NCI-H446 (cell line): ENCODE data around the gene TSTD2.
"Not testable (repeated sequence)": the region's sequence is repeated elsewhere in the genome, so short reads cannot be mapped to it uniquely, and the experiment has no call there.

Experiments
- DNase-seq, 2 experiments: peaks; one replicate each; lab custom pipeline; 2025; lab: John Stamatoyannopoulos, UW

The TSTD2 gene

GRCh38 chr9:97630591-97630990 is 2.6 kb downstream of the TSTD2 start:
- DNase-seq, result no peak

GRCh38 chr9:97629156-97629555 is 4.0 kb downstream of the TSTD2 start:
- no peak for DNase-seq

DNA sequence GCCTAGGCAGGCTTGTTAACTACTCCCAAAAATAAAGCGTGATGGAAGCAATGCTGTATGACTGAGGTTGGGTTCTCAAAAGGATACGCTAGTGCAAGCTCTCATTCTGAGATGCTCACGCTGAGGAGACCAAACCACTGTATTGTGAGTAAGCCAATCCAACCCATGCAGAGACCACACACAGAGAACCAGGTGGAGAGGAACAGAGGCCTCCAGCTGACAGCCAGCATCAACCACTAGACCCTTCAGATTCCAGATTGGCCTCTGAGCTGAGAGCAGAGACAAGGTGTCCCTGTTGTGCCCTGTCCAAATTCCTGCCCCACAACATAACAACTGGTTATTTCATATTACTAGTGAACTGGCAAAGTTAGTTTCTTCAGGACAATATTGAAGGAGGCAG is 4.5 kb downstream of the TSTD2 start:
- DNase-seq, result no peak

DNA sequence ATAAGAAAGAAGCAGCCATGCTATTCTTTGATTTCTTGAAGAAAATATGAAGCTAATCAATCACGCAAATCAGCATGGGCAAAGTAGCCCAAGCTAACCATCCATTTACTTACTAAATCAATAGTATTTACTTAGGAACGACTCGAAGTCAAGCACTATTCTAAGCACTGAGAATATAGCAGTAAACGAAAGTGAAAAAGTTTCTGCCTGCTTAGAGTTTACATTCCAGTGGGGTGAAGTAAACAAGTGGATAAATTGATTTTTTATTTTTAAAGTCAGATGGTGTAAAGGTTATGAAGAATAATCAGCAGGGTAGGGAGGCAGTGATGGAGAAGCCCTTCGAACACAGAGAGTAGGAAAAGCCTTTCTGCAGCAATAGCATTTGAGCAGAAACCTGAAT is 5.5 kb downstream of the TSTD2 start:
- DNase-seq, result no peak

GRCh38 chr9:97625620-97626019 is 7.5 kb downstream of the TSTD2 start:
- DNase-seq, result no peak

DNA sequence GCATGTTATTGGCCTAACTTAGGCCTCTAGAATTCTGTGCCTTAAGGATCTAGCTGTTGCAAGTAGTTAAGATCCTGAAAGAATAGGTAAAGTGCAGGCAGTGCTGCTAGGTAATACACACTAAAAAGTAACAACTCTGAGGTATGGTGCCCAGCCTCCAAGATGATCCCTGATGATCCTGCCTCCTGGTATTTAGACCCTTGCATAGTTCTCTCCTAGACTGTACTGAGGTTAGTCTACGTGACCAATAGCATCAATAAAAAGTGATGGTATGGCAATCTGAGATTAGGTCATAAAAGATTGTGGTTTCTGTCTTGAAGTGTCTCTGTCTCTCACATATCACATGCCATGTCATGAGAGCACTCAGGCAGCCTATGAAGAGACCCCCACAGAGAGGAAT is 9.2 kb downstream of the TSTD2 start:
- no peak for DNase-seq

- not testable (repeated sequence) for DNase-seq
Measured at GRCh38 chr9:97622483-97622882, 10.7 kb downstream of the TSTD2 start.

- DNase-seq, result not testable (repeated sequence)
Measured at GRCh38 chr9:97620063-97620462, 13.1 kb downstream of the TSTD2 start.

GRCh38 chr9:97617939-97618416 is 15.2 kb downstream of the TSTD2 start:
- no peak for DNase-seq

DNA sequence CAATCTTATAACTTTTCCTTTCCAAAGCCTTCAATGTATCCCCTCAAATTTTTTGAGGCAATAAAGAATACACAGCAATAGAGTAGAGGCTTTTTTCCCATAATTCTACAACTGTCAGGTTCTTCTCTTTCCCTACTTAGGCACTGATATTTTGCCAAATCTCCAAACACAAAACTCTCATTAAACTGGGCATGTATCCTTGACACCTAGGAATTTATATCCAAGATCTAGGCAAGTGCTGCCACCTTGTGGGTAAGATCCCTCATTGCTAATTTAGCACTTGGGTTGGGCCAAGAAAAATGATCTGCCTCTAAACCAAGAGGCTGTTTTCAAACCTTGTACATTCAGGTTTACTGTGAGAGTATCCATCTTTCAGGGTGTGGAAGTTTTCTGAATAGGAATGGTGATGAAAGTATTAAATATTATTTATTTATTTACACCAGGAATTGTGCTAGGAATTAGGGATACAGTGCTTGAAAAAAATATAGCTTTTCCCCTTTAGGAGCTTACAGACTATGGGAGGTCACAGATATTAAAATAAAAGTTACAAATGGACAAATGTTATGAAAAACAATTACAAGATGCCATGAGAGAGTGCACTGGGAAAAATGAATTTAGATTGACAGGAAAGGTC is 17.6 kb downstream of the TSTD2 start:
- DNase-seq, result peak in 1 of 2 experiments; percentile 63

GRCh38 chr9:97604901-97605645 is 28.1 kb downstream of the TSTD2 start:
- DNase-seq, result no peak

GRCh38 chr9:97602430-97602829 is 30.7 kb downstream of the TSTD2 start:
- DNase-seq, result no peak

- DNase-seq, result no peak
Measured at GRCh38 chr9:97601228-97601898, 31.8 kb downstream of the TSTD2 start.

DNA sequence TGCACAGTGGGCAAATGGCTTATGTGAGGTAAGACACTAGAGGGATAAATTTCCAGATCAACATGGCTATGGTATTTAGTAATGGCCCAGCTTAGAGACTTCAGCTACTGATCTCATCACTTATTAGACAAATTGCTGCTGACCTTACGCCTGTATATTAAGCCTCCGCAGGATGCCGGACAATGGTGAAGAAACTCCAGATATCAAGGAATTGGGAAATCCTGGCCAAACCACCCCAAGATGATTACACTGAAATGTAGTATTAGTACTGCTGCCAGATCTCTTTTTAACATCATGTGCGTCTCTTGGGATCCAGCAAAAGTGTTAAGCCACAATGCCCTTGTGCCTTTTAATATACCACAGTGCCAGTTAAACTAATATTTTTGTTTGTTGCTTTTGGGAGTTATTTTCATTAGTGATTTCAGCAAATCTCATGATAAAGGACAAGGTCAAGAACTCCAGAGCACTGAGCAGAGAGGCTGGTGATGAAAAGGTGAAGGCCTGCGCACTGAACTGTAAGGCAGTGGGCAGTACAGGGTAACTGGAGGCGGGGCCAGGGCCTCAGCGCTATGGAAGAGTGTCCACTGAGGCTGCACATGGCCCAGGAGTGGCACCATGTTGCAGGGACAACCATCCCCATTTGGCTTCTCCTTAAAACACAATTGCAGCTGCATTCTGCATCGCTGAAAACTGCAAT is 32.5 kb downstream of the TSTD2 start:
- DNase-seq, result no peak

DNA sequence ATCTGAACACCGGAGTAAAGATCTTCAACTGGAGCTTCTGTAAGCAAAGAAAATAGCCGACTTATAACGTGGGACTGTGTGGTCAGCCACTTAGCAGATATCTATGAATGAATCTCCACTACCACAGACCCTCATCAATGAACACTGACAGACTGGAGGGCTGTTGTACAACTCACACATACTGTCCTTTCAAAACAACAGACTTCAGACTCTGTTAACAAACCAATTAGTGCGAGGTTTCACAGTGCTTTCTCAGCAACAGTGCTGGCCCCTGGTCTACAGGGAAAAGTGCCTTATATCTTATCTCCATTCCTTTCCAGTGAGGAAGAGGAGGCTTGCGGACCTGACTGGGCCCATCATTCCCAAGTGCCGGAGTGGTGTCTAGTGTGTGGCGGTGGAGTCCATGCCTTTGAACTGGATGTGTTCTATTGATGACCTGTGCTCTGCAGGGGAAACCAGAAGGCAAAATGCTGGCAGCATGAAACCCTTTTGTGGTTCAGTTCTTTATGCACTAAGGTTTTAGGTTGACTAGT is 33.8 kb downstream of the TSTD2 start:
- DNase-seq, result no peak

- peak; percentile 53 to 70 for DNase-seq
Measured at GRCh38 chr9:97598461-97599288, 34.5 kb downstream of the TSTD2 start.

DNA sequence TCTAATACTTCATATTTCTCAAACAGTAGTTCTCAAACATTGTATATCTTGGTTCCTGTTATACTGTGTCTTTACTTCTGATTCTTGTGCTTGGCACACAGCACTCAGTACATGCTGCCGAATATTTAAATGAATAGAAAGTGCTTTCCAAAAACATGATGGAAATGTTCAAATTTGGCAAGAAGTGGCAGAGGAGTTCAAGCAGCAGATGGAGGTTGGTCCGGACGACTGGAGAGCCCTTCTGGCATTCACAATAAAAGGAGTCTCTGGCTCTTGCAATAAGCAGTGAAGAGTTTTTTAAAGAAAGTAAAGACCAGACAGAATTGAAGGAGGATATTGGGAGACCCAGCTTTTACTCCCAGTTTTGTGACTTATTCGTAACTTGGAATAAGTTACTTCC is 36.3 kb downstream of the TSTD2 start:
- peak; percentile 47 to 85 for DNase-seq

DNA sequence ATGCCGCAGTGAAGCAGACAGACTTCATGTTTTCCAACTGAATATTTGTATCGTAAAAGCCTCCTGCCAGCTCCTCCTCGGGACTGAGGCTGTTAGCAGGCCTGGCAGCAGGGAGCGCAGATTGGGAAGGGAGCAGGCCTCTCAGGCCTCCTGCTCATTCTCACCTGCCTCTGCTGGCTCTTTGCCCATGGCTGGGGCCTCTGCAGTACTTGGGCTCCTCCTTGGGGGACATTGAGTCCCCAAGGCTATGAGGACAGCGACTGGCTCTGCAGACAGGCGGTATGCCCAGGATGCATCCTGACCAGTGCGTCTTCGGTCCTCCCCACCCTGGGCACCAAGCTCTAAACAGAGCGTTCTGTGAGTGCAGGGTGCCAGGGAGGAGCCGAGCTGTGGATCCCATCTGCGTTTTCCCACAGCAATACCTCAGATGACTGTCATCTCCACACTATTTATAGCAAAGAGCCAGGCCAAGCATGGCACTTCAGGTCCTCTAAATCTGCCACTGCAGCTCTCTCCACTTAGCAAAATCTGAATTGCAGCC is 38.7 kb downstream of the TSTD2 start:
- peak; percentile 11 to 67 for DNase-seq

- peak in 1 of 2 experiments; percentile 56 for DNase-seq
Measured at GRCh38 chr9:97593960-97594359, 39.2 kb downstream of the TSTD2 start.

- DNase-seq, result no peak
Measured at GRCh38 chr9:97592126-97592525, 41.0 kb downstream of the TSTD2 start.

DNA sequence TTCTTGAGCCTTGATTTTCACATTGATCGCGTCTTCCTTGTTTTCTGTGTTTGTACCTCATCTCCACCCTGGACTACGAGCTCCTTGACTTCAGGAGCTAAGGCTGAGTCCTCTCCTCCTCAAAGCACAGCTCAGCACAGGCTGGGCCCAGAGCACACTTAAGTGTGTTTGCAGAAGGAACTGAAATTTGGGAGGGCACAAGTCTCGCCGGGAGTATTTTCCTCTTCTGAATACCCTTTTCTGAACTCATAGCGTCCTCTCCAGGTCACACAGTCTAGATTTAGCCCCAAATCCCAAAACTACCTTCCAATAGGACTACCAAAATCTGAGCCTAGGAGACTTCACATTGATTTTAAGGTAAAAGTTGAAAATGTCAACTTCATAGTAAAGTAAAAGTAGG is 41.6 kb downstream of the TSTD2 start:
- DNase-seq, result no peak
